Stimulated activated CD4-positive, alpha-beta T cell treated with anti-CD3 and anti-CD28 coated beads, Interleukin-1b, Interleukin-23, amount 100 ng/mL, for 4 hours (primary cell): Measurements from ENCODE around the gene MAD1L1.

Experiments
- DNase-seq, 2 donors: peaks; one replicate each; pipeline ENCODE4 v3.0.0-alpha.2; 2020; ENCODE audit warnings: low read depth in 2 of 2

Gene MAD1L1

DNA sequence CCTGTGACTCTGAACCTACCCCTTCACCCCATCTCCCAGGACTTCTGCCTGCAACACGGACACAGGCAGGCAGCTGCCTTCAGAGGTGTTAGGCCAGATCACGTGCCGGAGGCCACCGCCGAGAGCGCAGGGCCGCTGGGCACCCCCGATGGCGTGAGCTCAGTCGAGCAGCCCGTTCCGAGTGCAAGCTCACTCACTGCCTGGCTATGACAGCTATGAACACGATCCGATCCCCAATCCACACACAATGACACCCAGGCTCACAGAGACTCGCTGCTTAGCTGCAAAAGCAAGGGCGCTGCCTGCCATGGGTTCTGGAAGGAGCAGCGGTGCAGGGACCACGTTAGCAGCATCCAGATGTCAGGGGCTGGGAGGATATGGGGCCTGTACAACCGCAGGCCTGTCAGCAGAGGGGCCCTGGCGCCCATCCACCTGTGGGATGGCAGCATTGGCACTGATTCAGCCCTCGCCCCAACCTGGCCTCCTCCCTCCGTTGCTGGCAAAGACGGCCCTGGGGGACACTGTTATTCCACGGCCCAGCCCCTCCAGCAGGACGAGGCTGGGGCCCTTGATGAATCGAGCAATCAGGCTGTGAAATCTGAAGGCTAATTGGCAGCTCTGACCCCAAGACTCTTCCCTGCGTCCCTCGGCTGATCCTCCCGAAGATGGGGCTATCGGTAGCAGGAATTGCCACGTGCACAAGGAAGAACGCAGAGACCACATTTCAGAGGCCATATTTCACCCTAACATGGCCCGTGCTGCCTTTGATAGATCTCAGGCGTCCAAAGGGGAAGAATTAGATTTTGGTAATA is 332.6 kb downstream of the MAD1L1 start:
- DNase-seq: no peak

DNA sequence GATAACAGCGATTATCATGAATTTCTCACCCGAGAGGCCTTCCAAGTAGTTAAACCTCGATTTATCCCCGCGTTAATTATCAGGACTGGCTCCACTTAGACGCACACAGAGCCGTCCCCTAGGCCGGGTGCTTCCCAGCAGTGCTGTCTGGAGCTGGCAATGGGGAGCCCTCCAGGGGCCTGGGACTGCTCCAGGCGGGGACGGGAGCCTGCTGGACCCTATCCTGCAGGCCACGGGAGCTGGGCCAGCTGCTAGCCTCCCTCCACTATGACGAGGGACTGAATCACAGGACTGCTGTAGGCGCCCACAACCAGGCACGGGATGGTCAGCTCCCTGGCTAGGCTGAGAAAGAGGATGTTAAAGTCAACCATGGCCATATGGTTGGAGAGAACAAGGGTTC is 333.5 kb downstream of the MAD1L1 start:
- no peak for DNase-seq

DNA sequence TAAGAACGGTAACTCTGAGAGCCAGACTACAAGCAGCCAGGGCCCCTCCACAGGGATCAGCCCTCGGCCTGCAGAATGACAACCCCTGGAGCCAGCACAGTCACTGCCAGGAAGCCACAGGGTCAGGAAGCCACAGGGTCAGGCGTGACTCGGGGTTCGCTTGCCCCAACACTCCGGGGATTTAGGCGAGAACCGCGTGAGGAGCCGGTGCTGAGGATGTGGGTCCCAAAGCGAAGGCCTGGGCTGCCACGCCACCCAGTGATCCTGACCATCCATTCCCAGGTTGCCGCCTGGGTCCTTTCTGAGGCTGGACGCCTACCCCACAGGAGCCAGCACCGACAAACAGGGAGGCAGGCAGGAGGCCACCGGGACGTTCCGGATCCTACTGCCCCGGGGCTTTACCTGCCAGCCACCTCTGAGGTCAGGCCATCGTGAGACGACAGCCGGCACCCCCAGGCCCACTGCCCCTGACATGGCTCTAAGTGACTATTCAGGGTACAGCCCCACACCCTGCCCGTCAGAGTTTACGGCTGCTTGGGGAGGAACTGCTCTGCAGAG is 334.0 kb downstream of the MAD1L1 start:
- no peak for DNase-seq

DNA sequence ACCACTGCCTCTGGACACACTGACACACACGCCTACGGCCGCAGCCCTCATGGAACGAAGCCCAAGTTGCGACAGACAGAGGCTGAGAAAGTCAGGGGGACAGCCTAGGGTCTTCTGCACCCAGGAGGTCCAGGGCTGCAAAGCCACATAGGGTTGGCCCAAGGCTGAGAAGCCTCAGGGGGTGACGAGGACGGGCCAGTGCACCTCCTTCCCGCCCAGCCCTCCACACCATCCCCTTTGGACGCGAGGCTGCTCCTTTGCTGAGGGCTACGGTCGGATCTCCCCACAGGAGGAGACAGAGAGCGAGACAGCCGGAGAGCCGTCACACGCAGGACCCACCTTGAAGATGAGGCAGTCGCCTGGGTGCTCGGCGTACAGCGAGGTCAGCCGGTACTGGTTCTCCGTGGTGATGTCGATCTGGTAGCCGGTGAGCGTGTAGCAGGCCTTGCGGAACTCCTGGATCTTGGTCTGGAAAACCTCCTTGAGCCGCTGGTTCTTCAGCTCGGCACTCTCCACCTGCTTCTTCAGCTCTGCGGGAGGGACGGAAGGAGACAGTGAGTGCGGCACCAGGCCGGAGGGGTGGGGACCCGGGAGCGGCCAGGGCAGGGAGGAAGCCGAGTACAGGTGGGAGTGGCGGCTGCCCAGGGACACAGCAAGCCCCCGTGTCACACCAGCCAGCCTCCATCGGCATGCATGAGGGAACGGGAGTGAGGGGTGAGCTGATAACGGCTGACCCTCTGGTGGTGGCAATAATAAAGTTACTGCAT is 334.7 kb downstream of the MAD1L1 start:
- no peak for DNase-seq

DNA sequence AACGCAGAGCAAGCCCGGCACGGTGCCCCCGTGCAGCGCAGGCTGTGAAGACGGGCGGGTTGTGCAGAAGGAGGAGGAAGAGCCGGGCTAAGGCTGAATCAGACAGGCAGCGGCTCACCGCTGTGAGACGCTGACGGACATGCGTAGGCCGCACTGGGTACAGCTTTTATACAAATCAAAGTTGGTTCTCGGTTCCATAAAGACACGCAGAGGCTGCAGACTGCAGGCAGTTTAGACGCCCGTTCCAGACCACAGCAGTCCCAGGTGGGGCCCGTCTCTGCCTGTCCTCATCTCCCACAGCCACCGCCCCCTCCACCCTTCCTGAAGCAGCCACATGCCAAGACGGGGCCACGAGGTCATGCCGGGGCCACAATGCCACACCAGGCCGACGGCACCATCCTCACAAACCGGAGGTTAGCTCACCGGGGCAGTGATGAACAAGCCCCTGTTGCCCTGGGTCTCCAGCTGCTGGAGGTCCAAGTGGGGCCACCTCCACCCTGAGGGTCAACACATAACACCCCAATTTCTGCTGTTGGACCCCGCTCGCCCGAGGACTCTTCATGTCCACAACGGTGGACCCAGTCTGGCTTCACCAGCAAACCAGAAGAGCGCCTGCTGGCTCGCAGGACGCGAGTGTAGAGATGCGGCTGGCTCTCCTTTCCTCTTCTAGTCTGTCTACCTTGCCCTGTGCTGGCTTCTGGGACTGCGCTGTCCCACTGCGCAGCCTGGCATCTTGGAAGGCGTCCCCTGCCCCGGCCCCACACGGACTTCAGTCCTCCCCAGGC is 335.5 kb downstream of the MAD1L1 start:
- no peak for DNase-seq

DNA sequence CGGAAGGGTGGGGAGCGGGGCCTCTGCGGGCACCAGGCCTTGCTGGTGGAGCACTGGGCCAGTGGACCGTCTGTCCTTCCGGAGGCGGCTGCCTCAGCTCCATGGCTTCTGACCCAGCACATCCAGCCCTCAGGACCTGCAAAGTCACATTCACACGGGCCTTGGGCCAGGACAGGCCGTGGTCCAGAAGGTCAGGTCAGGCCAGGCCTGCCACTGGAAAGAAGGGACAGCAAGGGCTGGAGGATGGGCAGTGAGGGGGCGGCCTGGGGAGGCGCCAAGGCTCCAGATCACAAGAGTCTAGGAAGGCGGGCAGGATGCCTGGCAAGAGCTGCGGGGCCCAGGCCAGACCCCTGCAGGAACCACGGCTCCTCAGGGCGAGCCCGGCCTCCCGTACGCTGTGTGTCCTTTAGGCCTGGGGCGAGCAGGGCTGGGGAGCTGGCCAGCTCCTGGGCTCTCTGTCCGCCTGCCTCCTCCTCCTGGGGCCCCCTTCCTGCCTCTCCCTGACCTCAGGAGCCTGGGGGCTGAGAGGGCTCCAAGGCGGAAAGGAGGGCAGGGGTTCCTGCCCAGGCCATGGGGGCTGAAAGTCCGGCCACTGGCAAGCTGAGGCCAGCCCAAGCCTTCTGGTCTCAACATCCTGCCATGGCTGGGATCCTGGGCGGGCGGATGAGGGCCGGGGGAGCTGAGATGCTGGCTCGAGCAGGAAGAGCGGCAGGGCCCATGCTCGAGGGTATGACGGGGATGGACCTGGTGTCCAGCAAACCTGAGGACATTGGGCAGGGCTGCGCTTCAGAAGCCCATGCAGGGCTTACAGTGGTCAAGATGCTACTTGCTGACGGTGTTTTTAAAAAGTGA is 336.9 kb downstream of the MAD1L1 start:
- no peak for DNase-seq

DNA sequence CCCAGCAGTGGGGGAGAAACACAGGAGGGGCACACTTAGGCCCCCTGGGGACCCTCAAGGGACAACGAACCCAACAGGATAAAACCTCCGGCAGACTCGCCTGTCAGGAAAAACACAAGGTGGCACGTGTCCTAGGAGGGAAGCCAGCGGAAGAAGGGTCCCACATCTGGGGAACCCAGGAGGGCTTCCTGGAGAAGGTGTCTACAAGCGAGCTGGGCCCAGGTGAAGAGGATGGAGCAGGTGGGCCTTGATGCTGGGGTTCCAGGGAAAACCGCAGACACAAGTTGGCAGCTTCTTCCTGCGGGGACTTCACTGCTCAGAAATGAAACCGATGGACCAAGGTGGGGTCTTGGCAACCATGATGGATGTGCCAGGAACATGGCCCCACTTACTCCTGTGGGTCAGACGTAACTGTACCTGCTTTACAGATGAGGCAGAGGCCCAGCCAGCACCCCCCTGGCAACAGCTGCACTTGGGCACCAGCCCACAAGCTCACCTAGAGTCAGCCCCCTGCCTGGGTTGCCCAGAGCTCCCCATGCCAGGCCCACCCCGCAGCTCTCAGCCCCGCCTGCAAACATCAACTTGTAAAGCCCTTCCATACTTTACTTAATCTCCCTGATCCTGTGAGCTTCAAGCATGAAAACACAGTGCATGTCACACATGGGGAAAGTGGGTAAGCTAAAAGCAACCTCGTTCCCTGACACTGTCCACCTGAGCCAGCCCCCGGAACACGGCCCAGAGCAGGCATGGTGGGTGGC is 337.7 kb downstream of the MAD1L1 start:
- DNase-seq: no peak

DNA sequence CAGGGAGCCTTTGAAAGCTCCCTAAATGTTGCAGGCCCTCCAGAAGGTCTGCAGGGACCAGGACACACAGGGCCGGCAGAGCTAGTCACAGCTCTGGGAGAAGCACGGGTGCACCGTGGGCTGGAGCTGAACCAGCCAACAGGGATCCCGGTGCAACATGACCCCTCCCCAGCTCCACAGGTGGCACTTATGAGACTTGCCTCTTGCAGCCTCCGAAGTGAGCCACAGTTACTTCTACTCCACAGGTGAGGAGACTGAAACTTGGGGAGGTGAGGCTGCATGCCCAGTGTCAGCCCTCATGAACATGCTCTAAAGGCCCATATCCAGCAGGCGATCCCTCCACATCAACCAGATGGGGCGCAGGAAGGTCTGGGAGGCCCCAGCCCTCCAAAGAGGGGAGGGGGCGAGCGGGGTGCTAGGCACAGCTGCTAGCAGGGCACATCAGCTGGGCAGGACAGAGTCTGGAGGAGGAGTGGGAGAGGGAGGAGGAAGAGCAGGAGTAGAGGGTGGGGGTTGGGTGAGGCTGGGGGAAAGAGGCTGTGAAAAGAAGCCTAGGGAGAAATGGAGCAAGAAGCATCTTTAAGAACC is 338.3 kb downstream of the MAD1L1 start:
- DNase-seq: no peak

DNA sequence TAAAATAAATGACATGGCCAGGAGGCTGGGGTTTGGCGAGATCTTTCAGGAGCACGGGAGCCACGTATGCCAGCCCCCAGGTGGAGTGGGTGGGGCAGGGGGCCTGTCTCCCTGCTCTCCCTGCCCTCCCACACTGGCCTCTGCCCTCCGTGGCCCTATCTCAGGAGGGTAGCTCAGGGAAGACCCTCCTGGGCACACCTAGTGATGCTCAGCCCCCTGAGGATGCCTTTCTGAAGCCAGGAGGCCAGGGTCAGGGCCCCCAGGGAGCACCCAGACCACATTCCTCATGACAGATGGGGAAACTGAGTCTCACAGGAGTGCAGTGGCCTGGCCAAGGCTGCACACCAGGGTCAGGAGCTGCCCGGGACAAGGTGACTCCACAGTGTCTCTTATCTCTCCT is 339.3 kb downstream of the MAD1L1 start:
- DNase-seq: no peak

DNA sequence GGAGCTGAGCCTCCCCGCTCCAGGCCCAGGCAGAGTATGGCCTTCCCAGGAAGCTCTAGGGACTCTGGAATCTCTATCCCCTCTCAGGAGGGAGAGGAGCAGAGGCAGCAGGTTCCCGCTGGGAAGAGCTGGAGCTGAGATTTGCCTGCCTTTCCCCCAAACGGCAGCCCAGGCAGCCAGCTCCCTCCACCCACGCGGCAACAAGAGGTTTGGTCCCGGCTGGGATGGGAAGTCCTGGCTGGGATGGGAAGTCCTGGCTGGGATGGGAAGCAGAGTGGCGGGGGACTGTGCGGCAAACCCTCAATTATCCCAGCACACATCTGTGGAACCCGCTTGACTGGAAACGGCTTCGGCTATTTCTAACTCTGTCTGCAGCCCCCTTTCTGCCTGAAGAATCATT is 339.7 kb downstream of the MAD1L1 start:
- no peak for DNase-seq

DNA sequence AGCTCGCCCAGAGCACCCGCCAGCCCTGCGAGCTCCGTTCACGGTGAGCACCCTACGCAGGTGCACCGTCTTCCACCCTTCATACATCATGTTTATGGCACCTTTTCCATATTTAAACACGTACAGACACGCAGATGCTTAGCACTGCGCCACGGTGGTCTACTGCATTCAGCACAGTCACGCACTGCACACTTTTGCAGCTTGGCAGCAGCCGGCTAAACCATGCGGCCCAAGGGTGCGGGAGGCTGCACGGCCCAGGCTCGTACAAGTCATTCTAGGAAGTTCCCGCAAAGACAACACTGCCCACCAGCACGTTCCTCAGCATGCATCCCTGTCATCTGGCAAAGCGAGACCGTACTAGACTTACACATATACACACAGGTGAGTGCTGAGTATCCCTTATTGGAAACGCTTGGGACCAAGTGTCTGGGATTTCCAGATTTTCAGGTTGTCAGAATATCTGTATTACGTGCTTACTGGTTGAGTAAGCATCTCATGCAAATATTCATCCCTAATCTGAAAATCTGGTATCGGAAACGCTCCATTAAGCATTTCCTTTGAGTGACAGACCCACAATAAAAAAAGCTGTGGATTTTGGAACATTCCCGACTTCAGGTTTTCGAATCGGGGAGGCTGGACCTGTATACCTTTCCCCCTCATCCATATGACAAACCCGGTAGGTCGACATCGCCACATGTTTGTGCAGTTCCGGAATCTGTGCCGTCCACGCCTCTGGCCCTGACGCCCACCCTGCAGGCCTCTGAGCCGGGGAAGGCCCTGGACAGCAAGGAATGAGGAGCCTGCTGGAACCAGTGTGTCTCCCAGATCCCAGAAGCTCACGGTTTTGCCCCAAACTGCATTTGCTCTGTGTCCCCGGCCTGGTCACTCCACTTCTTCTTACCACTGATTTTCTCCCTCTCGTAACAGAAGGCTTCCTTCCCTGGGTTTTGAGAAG is 340.5 kb downstream of the MAD1L1 start:
- DNase-seq: no peak

DNA sequence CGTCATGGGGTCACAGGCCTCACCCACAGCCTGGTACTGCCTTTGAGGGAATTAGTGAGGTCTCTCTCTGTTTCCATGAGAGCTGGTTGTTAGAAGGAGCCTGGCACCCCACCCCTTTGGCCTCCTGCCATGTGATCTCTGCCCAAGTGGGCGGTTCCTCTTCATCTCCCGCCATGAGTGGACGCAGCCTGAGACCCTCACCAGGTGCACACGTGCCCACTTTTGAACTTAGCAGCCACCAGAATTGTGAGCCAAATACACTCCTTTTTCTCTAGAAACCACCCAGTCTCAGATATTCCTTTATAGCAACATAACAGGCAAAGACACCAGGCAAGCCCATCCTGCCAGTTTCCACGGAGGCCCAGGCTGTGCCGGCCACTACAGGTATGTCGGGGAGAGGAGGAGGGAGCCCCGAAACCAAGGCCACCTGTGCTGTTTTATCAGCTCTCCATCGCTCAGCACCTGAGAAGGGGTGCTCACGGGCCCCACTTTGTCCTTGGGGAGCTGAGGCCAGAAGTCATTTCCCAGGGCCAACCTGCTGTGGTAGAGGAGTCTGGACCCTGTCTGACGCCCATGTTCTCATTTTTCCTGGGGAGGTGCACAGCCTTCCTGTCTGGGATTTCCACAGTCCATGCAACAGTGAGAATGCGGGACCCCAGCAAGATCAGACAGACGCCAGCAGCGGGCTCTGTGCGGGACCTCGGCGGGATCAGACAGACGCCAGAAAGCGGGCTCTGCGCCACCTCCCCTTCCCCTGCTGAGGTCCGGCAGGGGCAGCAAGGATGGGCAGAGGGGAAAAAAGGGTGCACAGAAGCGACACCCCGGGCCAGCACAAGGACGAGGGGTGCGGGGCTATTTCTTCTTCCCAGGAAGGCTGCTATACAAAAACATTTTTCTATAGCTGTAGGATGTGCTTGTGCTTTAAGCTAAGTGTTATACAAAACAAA is 342.2 kb downstream of the MAD1L1 start:
- no peak for DNase-seq

DNA sequence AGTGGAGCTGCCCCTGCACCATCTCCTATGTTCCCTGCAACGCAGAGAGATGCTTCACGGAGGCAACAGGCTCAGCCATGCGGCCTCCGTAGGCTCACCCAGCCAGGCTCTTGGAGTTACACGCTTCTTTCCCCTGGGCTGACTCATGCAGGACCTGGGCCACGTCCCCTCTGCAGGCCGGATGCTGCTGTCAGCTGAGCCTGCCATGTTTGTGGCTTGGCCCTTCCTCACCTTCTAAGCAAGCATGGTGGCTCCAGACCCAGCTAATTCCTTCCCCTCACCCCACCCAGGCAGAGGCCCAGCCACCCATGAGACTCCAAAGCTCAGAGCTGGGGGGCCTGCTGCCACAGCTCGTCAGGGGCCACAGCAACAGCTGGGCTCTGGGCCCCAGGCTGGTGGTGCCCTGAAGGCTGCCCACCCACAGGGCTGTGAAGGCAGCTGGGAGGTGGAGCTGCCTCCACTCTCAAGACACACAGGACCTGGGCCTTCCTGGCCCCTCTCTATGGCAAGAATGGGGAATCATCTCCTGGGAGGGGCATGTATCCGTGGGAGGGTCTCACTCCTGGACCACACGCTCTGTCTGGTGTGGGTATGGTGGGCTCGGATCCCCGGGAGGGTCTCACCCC is 343.1 kb downstream of the MAD1L1 start:
- DNase-seq: no peak

DNA sequence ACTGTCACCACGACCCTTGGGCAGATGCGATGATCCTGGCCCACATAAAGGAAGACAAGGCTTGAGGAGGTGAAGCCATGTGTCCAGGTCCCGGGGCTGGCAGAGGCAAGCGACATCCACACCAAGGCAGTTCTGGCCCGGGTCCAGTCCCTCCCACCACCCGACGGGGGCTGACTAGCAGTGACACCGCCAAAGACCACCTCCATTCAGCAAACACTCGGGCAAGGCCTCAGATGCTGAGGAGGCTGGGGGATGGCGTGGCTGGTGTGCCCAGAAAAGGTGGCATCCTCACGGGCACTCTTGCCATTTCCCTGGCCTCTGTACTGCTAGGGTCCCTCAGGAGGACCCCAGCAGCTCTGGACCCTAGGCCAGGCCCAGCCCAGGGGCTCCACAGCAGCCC is 343.7 kb downstream of the MAD1L1 start:
- no peak for DNase-seq

DNA sequence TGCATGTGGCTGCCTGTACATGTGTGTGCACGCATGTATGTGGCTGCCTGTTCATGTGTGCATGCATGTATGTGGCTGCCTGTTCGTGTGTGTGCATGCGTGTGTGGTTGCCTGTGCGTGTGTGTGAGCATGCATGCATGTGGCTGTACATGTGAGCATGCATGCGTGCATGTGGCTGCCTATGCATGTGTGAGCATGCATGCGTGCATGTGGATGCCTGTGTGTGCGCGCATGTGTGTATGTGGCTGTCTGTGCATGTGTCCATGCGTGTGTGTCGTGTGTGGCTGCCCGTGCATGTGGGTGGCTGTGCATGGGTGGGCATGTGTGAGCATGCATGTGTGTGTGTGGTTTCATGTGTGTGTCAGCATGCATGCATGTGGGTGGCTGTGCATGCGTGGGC is 344.3 kb downstream of the MAD1L1 start:
- DNase-seq: no peak

DNA sequence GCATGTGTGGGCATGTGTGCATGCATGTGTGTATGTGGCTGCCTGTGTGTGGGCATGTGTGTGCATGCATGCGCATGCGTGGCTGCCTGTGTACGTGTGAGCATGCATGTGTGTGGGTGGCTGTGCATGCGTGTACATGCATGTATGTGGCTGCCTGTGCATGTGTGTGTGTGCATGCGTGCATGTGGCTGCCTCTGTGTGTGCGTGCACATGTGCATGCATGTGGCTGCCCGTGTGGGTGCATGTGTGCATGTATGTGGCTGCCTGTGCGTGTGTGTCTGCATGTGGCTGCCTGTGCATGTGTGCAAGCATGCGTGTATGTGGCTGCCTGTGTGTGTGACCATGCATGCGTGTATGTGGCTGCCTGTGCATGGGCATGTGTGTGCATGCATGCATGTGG is 345.5 kb downstream of the MAD1L1 start:
- DNase-seq: no peak

DNA sequence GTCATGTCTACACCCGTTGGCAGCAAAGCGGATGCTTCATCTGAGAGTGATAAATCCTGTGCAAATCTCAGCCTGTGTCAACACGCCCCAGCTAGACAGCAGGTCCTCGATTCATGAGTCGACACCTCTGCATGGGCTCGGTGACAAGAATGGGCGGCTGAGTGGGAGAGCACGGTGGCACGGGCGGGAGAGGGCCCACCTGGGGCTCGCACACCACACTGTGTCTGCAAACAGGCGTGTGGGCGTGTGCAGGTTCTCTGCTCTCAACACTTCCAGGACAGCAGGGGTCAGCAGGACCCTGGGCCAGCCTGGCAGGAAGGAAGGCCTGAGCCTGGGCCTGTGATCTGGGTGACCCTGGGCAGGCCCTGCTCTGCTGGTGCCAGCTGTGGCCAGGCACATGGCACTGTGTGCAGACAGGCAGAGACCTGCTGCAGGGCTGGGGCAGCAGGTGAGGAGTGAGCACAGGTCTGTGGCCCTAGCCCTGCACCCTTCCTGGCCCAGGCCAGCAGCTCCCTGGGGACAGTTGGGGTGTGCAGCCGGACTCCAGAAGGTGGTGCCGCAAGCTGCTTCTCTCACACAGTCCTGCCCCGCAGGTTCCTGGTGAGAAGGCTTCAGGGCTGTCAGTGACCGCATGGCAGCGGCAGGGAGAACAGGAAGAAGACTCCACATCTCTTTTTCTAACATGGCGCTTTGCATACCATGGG is 346.2 kb downstream of the MAD1L1 start:
- no peak for DNase-seq
